AML-193 (cell line): ENCODE measurements around the gene STKLD1.
"Not testable (repeated sequence)": the region's sequence is repeated elsewhere in the genome, so short reads cannot be mapped to it uniquely, and the experiment has no call there.

ENCODE experiments used
- DNase-seq, 2 experiments: peaks; one replicate each; lab custom pipeline; 2025; lab: John Stamatoyannopoulos, UW

The STKLD1 gene

DNA sequence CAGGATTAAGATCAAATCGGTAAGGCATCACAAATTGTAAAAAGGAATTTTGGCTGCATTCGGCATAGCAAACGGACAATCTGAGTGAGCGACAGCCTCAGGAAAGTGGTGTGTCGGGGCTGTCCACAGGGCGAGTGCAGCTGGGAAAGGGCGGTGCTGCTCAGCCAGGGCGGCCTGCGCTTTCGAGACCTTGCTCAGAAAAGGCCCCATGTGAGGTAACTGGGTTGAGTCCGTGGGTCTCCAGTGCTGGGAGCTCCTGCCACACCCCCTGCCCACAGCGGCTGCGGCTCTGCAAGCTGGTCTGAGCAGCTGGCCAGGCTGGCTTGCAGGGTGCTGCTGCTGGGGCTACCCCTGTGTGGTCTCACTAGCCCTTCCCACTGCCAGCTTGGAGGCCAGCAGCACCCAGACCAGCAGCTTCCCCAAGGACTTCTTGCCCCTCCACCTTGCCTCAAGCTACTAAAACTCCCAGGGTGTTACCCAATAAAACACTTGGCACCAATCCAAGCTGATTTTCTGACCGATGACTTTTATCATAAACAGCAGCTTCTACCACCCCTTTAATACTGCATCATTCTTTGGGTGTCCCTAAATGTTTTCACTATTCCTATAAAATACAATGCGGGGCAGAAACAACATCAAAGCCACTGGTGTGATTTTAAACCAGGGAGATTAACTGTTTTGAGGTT lies 13.7 kb upstream of the STKLD1 start:
- DNase-seq, result no peak

DNA sequence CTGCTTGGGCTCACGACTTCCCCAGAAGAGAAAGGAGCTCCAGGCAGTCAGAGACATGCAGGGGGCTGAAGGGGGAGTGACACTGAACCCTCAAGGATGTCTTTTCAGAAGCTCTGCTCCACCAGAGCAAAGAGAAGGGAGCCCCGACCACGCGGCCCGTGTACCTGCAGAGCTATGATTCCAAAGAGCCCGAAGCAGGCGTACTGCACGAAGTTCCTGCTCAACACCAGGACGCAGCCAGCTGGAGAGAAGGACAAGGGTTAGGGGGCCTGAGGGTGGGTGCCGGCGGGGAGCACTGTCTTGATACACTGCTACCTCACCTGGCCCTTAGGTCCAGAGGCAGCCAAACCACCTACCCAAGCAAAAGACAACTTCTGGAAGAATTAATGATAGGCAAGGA lies 9.7 kb upstream of the STKLD1 start:
- no peak for DNase-seq

DNA sequence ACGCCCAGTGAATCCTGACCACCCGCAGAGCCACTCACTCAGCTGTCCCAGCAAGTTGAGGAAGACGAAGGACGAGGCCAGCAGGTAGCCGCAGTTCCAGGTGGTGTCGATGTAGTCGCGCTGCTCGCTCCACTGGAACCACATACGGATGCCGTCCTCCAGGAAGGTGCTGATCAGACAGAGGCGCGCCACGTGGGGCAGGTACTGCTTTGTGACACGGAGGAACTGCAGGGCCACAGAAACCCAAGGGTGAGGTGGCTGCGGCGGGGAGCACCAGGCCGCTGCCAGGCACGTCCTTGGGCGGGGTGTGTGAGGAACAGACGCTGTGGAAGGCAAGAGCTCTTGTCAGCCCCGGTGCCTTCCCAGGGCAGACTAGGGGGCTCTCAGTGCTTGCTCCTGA lies 8.9 kb upstream of the STKLD1 start:
- no peak for DNase-seq

GRCh38 chr9:133367778-133368177 lies 8.4 kb upstream of the STKLD1 start:
- DNase-seq, result no peak

GRCh38 chr9:133368249-133368881 lies 7.8 kb upstream of the STKLD1 start:
- no peak for DNase-seq

GRCh38 chr9:133369422-133369821 lies 6.7 kb upstream of the STKLD1 start:
- no peak for DNase-seq

DNA sequence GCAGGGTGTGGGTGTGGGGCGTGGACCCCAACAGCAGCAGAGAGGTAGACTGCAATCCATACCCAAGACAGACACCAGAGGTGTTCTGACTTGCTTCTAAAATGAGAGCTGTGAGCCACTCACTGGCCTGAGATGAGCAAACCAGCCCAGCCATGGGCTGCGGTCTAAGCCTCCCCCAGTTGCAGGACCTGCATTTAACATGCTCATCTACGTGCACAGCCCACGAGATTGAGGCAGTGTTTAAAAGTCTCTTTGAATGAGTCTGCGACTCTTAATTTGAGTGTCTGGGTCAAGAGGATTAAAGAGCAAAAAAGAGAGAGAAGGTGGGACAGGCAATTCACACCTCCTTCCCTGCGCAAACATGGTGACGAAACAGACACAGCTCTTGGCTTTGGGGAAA lies 6.2 kb upstream of the STKLD1 start:
- no peak for DNase-seq

GRCh38 chr9:133370685-133371084 lies 5.5 kb upstream of the STKLD1 start:
- DNase-seq, result no peak

- no peak for DNase-seq
Measured at GRCh38 chr9:133371261-133371711, 4.9 kb upstream of the STKLD1 start.

DNA sequence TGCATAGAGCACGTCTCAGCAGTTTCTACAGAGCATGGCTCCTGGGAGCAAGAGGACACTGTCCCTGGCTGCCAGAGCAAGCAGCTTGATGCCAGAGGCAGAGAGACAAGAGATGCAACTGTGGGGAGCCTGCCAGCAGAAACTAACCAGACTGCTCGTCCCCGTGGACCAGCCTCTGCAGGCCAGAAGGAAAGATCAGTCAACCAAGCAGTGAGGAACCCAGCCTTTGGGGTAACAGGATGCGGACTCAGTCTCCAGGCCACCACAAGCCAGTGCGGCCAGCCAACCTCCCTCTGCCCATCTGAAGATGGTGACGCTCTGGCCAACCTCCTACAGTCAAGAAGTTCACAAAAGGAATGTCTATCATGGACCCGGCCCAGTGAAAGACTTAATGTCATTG lies 4.0 kb upstream of the STKLD1 start:
- no peak for DNase-seq

- peak; percentile 32 to 57 for DNase-seq
Measured at GRCh38 chr9:133374612-133375115, 1.5 kb upstream of the STKLD1 start.

DNA sequence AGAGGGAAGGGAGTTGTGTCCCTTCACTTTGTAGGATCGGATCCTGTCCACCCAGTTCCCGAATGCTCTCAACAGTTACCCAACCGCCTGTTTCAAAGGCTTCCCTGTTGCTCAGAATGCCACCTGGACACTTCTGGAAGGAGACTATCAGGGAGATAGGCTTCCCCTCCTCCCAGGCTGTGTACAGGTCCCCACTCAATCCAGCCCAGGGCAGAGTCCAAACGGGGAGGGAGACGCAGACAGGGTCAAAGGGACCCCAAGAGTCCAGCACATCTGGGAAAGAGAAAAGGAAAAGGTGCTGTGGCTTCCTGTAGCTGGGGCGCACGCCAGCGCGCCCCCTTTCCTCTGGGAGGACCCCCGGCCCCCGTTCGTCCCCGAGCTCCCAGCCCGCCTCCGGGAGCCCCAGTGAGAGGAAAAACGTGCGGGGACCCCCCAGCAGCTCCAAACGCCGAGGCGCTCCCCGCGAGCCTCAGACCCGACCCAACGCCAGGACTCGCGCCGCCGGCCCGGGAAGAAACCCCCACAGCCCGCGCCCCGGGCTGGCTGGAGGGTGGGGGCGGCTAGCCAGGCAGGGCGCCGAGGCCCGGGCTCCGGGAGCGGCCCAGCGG lies 946 bp upstream of the STKLD1 start:
- DNase-seq, result peak; percentile 21 to 32

DNA sequence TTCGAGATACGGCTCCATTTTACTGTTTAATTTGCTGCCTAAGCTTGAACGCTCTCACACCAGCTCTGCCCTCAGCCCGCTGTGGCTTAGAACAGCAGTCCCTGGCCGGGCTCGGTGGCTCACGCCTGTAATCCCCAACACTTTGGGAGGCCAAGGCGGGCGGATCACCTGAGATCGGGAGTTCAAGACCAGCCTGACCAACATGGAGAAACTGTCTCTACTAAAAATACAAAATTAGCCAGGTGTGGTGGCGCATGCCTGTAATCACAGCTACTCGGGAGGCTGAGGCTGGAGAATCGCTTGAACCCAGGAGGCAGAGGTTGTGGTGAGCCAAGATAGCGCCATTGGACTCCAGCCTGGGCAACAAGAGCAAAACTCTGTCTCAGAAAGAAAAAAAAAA lies 1.1 kb downstream of the STKLD1 start:
- DNase-seq, result not testable (repeated sequence)

- DNase-seq, result no peak
Measured at GRCh38 chr9:133377721-133378216, 1.6 kb downstream of the STKLD1 start.

DNA sequence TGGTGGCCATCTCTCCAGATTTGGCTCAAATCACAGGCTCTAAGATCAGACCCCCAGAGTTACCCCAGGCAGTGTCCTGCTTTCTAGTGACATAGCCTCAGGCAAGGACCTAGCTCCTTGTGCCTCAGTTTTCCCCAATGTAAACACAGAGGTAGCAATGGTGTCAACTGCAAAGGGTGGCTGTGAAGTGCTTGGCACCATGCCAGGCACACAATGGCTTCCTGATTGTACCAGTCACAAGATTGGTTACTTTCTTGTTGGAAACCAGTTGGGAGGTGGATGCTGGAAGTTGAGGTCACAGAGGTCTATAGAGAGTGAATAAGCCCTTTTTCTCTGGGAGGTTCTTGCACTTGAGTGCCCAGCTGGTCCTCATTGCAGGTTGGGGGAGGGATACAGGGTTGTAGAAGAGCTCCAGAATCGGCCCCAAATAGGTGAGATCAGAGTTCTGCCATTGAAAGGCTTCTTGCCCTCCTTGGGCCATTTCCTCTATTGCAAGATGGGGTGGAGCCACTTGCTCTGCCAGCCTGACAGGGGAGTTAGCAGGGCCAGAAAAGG lies 2.3 kb downstream of the STKLD1 start:
- no peak for DNase-seq

GRCh38 chr9:133379153-133380086 lies 3.3 kb downstream of the STKLD1 start:
- no peak for DNase-seq

GRCh38 chr9:133380734-133381133 lies 4.6 kb downstream of the STKLD1 start:
- DNase-seq, result no peak

DNA sequence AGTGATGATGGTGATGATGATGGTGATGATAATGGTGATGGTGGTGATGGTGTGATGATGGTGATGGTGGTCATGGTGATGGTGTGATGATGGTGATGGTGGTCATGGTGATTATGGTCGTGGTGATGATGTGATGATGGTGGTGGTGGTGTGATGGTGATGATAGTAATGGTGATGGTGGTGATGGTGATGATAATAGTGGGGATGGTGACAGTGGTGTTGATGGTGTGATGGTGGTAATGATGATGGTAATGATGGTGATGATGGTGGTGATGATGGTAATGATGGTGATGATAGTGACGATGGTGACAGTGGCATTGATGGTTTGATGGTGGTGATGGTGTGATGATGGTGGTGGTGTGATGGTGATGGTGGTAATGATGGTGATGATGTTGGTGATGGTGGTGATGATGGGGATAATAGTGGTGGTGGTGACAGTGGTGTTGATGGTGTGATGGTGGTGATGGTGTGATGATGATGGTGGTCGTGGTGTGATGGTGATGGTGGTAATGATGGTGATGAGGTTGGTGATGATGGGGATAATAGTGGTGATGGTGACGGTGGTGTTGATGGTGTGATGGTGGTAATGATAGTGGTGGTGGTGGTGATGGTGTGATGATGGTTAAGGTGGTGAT lies 6.5 kb downstream of the STKLD1 start:
- DNase-seq, result no peak

- no peak for DNase-seq
Measured at GRCh38 chr9:133383438-133383837, 7.3 kb downstream of the STKLD1 start.

DNA sequence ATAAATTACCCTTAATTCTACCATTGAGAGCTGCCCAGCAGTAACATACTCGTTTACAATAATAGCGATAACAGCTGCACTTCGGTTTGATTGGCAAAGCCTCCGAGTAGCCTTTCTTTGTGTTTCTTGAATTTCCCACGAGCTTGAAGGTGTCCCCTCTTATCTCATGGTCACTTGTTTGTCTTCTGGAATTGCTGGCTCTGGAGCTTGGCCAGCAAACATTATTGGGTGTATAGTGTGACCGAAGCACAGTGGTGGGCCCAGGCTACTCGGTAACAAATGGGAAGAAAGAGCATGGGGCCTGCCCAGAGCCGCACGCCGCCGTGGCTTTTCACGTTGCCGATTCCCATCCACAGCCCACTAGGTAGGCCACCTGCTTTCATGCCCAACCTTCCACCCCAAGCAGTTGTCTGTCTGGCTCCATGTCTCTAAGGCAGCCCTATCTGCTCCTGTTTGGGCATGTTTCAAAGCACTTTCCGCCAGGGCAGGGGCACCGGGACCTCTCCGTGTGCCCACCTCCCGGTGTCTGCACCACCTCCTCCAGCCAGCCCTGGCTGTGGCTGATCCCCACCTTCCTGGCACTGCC lies 8.7 kb downstream of the STKLD1 start:
- DNase-seq, result no peak

GRCh38 chr9:133385452-133385851 lies 9.3 kb downstream of the STKLD1 start:
- no peak for DNase-seq
